Right cardiac atrium (tissue), 5 donors: ENCODE measurements around the gene KRTAP22-2. TPM values are rescaled to one million over a fixed set of nuclear protein-coding genes. Genes with fewer than 3 reads are reported as not detected.
A peak's percentile ranks its signal among the peaks of the same experiment; 100 is the strongest.

Source experiments
- ATAC-seq, 2 donors: fragments of 200-7000 bp; cut with Tn5 transposase; one replicate each; pipeline versions ENCODE4 v1.8.0 to v1.9.1; 2020; ENCODE audit warnings: moderate library complexity in 2 of 2, mild to moderate bottlenecking in 1 of 2
- DNase-seq, 3 donors: peaks; one replicate each; pipeline ENCODE4 v3.0.0-alpha.2; 2020
- H3K27ac ChIP-seq: one replicate; pipeline ENCODE4 v1.5.1; 2013; ENCODE audit warnings: mild to moderate bottlenecking, low read length, control low read depth, moderate library complexity
- H3K27me3 ChIP-seq: one replicate; pipeline ENCODE4 v1.6.1; 2013; ENCODE audit not compliant: control insufficient read depth, insufficient read depth
- H3K4me1 ChIP-seq: one replicate; pipeline ENCODE4 v1.6.1; 2013; ENCODE audit warnings: low read length; ENCODE audit not compliant: control insufficient read depth, insufficient read depth
- H3K4me3 ChIP-seq: one replicate; pipeline ENCODE4 v1.5.1; 2013; ENCODE audit warnings: low read length, control low read depth
- H3K9me3 ChIP-seq: one replicate; pipeline ENCODE4 v1.6.1; 2013; ENCODE audit warnings: low read length; ENCODE audit not compliant: control insufficient read depth
- WGBS: extraction: QIAGEN DNeasy Blood & Tissue Kit; methylation state at CpG from one replicate; pipeline ENCODE4 v1.1.7; 2013; 5-methylcytosine and 5-hydroxymethylcytosine counted together
- intact Hi-C, 4 donors: fragments of 100-400 bp; cut with DNase I; formaldehyde crosslinking; loops; one replicate each; pipeline versions ENCODE4 v1.11.0 to v1.14.0; 2022 to 2023
- long read RNA-seq, 4 donors: library from polyadenylated mRNA; unstranded; transcript quantifications; one replicate each; pipeline ENCODE4 v2.0.0, GENCODE V29; 2020 to 2021
- polyA plus RNA-seq: library from polyadenylated mRNA; stranded (reverse); fragments of 200-250 nt; gene quantifications from one replicate; pipeline ENCODE4 v1.2.3, GENCODE V29; 2013
- total RNA-seq, 4 donors: library from RNA; stranded (reverse); fragmentation: NEBNext Ultra II Directional; extraction: Animal tissue kit (Norgen Biotek cat#: 25700); gene quantifications; one replicate each; pipeline ENCODE4 v1.2.1, GENCODE V29; 2021
- donor health status: healthy with polysubstance abuse.
- donor health status: DM: no; HTN: yes; CAD: no.
- donor health status: DM: no; HTN: no; CAD: no.
- donor health status: DM: no; HTN: yes; CAD: no; lungs with severe emphysema.
- donor health status: DM: yes; HTN: yes; CAD: no.

Gene KRTAP22-2
- not detected for total RNA-seq
- polyA plus RNA-seq: not detected
- long read RNA-seq, donor 1: 0 reads
- long read RNA-seq, donor 2: 0 reads
- long read RNA-seq, donor 3: 0 reads
- long read RNA-seq, donor 4: 0 reads

DNA sequence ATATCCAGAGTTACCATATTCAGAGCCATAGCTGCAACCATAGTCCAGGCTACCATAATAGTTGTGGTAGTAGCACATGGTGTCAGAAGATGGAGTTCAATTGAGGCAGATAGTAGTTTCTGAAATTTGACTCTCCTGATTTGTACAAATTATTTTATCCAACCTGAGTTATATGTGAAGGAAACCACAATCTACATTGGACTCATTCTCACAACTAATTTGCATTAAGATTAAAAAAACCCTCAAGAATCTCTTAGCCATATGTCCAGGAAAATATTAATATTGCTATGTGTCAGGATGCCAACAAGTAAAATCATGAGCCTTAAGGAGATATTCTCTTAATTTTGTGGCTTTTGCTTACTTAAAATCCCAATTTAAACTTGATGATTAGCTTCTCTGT is at the start of gene KRTAP22-2:
KRTAP22-2 (minus strand) TSS at position 101 of the 400 bp plus-strand sequence.
- no peaks in the 10 kb centered on the region for H3K4me1 ChIP-seq
- no peak within 1 kb of the TSS for H3K27ac ChIP-seq
- no peak for ATAC-seq
- H3K27me3 ChIP-seq: no peaks in the 10 kb centered on the region
- intact Hi-C loops: no loop called here
- no peaks in the 10 kb centered on the region for H3K9me3 ChIP-seq
- DNase-seq: no peak
- H3K4me3 ChIP-seq: no peak within 1 kb of the TSS

DNA sequence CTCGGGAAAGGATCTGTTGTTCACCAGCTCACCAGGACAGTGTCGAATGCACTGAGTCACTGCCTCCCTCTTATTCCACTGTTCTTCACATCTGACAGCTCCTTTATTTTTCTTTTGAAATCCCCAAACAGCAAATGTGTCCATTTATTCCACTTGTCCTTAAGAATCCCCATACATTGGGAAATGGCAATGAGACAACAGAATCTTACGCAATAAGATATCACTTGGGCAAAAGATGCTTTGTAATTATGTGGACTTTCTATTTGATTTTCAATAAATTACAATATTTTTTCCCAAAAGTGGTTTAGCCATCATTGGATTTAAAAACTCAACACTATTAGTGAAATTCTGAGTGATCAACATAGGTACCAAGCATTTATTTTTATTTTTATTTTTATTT is 48.5 kb upstream of the KRTAP22-2 start:
- H3K4me3 ChIP-seq: no peak overlapping the region
- H3K4me1 ChIP-seq: no peaks in the 10 kb centered on the region
- 52% methylated on average over 3 of the region's 3 CpGs for WGBS
- intact Hi-C loops: no loop called here
- ATAC-seq (no peak), DNase-seq (no peak)
- H3K27ac ChIP-seq: no peak overlapping the region
- no peaks in the 10 kb centered on the region for H3K27me3 ChIP-seq
- no peaks in the 10 kb centered on the region for H3K9me3 ChIP-seq

DNA sequence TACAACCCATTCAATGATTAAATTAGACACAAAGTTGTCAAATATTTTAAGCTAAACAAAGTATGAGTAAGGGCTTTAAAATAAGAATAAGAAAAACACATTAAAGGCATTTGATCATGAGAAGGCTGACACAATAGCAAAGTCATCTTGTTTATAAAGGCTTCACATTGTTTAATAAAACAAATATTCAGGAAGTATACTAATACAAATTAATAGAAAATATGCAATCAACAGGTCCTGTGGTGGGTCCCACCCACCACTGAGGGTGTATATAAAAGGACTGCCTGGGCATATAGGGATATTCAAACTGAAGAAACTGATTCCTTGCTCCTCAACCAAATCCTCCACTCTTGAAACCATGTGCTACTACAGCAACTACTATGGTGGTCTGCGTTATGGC is 44.7 kb upstream of the KRTAP22-2 start, which contains the start of gene KRTAP20-2:
KRTAP20-2 (plus strand) TSS at position 301 of the 400 bp plus-strand sequence; CDS start at position 359, 58 bp downstream.
- no peaks in the 10 kb centered on the region for H3K4me1 ChIP-seq
- intact Hi-C loops: no loop called here
- WGBS: 93% methylated on average over 1 of the region's 1 CpG
- no peak within 1 kb of the TSS for H3K4me3 ChIP-seq
- DNase-seq (no peak), ATAC-seq (no peak)
- no peak within 1 kb of the TSS for H3K27ac ChIP-seq
- H3K9me3 ChIP-seq: no peaks in the 10 kb centered on the region
- no peaks in the 10 kb centered on the region for H3K27me3 ChIP-seq

DNA sequence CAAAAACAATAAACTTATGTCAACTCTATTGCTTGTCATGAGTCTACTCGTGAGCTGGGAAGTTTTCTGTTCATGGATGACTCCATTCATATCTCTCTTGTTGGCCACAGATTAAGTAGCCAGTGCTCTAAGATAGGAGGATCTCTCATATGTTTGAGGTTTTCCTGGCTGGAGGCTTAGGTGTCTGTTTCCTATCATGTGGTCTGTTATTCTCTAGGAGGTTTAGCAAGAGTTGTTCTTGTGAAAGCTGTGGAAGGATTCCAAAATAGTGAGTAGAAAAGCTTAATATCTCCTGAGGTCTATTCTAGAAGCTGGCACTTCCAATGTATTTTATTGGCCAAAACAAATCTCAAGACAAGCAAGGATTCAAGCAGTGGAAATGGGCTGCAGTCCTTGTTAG is 39.0 kb upstream of the KRTAP22-2 start:
- DNase-seq: no peak
- Histone ChIP-seq H3K9me3 (no peaks in the 10 kb centered on the region), H3K4me1 (no peaks in the 10 kb centered on the region), H3K27me3 (no peaks in the 10 kb centered on the region), H3K4me3 (no peak overlapping the region), H3K27ac (no peak overlapping the region)
- intact Hi-C loops: no loop called here
- 25% methylated on average over 1 of the region's 1 CpG for WGBS
- peak in 1 of 2 donors; percentile 38 for ATAC-seq

GRCh38 chr21:30628109-30628508 is 37.9 kb upstream of the KRTAP22-2 start:
- Histone ChIP-seq H3K4me3 (no peak overlapping the region), H3K27ac (no peak overlapping the region), H3K4me1 (no peaks in the 10 kb centered on the region), H3K9me3 (no peaks in the 10 kb centered on the region), H3K27me3 (no peaks in the 10 kb centered on the region)
- intact Hi-C loops: no loop called here
- 86% methylated on average over 4 of the region's 4 CpGs for WGBS
- DNase-seq (no peak), ATAC-seq (no peak)

- Histone ChIP-seq H3K27ac (no peak overlapping the region), H3K27me3 (no peaks in the 10 kb centered on the region), H3K4me1 (no peaks in the 10 kb centered on the region), H3K4me3 (no peak overlapping the region), H3K9me3 (no peaks in the 10 kb centered on the region)
- ATAC-seq: no peak
- intact Hi-C loops: no loop called here
- peak in 1 of 3 donors; percentile 31 for DNase-seq
- WGBS: 71% methylated on average over 4 of the region's 4 CpGs
Measured at GRCh38 chr21:30625449-30626165, 35.4 kb upstream of the KRTAP22-2 start.

- DNase-seq (no peak), ATAC-seq (no peak)
- Histone ChIP-seq H3K4me3 (no peak overlapping the region), H3K27me3 (no peaks in the 10 kb centered on the region), H3K9me3 (no peaks in the 10 kb centered on the region), H3K4me1 (no peaks in the 10 kb centered on the region), H3K27ac (no peak overlapping the region)
- WGBS: 86% methylated on average over 3 of the region's 3 CpGs
- intact Hi-C loops: no loop called here
Measured at GRCh38 chr21:30623362-30623761, 33.2 kb upstream of the KRTAP22-2 start.

DNA sequence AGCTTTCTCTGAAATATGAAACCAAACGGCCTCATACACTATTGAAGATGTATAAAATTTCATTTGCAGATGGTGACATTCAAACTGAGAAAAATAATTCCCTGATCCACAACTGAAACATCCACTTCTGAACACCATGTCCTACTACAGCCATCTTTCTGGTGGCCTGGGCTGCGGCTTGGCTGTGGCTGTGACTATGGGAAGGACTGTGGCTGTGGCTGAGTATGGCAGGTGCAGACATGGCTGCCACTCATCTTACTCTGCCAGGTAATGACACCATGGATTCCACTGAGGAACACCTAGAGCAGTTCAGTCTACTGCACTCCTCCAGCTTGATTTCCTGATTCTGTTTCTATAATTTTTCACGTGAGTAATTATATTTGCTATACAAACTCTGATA is 30.3 kb upstream of the KRTAP22-2 start, which contains the start of gene KRTAP20-4:
KRTAP20-4 (plus strand) TSS at position 106 of the 400 bp plus-strand sequence.
- Histone ChIP-seq H3K4me3 (no peak within 1 kb of the TSS), H3K27me3 (no peaks in the 10 kb centered on the region), H3K4me1 (no peaks in the 10 kb centered on the region), H3K9me3 (no peaks in the 10 kb centered on the region), H3K27ac (no peak within 1 kb of the TSS)
- ATAC-seq (no peak), DNase-seq (peak in 1 of 3 donors; percentile 7)
- intact Hi-C loops: no loop called here
- WGBS: 84% methylated on average over 3 of the region's 3 CpGs

- DNase-seq (no peak), ATAC-seq (no peak)
- Histone ChIP-seq H3K4me3 (no peak overlapping the region), H3K9me3 (no peaks in the 10 kb centered on the region), H3K27ac (no peak overlapping the region), H3K27me3 (no peaks in the 10 kb centered on the region), H3K4me1 (no peaks in the 10 kb centered on the region)
- intact Hi-C loops: no loop called here
Measured at GRCh38 chr21:30620080-30620479, 29.9 kb upstream of the KRTAP22-2 start.

DNA sequence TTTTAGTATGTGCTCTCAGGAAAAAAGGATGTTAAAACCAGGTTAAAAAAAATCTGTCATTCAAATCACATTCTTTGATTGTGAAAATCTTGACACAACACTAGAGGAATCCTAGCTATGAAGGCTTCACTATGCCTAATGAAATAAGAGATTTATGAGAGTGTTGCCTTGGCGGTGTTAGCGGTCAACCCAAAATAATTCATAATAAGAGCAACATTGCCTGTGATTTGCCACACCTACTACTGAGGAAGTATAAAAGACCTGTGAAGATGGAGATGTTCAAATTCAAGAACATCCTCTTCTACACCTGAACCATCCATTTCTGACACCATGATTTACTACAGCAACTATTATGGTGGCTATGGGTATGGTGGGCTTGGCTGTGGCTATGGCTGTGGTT is 25.9 kb upstream of the KRTAP22-2 start, which contains the start of gene KRTAP20-1:
KRTAP20-1 (plus strand) TSS at position 301 of the 400 bp plus-strand sequence; CDS start at position 331, 30 bp downstream.
- intact Hi-C loops: no loop called here
- H3K4me3 ChIP-seq: no peak within 1 kb of the TSS

DNA sequence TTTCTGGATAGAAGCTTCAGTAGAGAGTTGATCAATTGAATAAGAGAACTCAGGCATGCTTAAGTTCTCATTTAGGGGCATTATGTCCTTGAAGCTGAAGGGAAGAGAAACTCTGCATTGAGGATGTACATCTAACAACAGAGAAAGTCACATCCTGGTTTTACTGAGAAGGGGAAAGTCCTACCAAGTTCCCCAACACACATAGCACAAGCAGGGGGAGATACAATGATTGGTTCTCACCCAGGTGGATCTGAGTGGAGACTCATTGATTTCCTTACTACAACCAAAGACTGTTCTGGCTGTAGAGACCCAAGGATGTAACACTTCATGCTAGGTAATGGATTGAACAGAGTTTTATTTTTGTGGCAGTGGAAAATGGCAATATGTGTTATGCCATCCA is 25.0 kb upstream of the KRTAP22-2 start:
- intact Hi-C loops: no loop called here
- ATAC-seq (no peak), DNase-seq (no peak)
- H3K27me3 ChIP-seq: no peaks in the 10 kb centered on the region
- H3K27ac ChIP-seq: no peak overlapping the region
- no peak overlapping the region for H3K4me3 ChIP-seq
- H3K4me1 ChIP-seq: no peaks in the 10 kb centered on the region
- H3K9me3 ChIP-seq: no peaks in the 10 kb centered on the region

More for the DNA sequence above, 25.9 kb upstream of the KRTAP22-2 start, which contains the start of gene KRTAP20-1:
- WGBS: 94% methylated on average over 2 of the region's 2 CpGs
- Histone ChIP-seq H3K27me3 (no peaks in the 10 kb centered on the region), H3K4me1 (no peaks in the 10 kb centered on the region), H3K9me3 (no peaks in the 10 kb centered on the region), H3K27ac (no peak within 1 kb of the TSS)
- no peak for DNase-seq
- ATAC-seq: no peak
